ENCODE results near the gene RNF31. TPM values are rescaled to one million over a fixed set of nuclear protein-coding genes. Genes with fewer than 3 reads are reported as not detected.

Gene RNF31
- 88.2 TPM for total RNA-seq (ENCODE audit: unreplicated experiment)
- long read RNA-seq, partial matches to known transcripts = 7 of 8 reads
- long read RNA-seq, other reads (novel, unspliced or antisense) = 0 of 8 reads

DNA sequence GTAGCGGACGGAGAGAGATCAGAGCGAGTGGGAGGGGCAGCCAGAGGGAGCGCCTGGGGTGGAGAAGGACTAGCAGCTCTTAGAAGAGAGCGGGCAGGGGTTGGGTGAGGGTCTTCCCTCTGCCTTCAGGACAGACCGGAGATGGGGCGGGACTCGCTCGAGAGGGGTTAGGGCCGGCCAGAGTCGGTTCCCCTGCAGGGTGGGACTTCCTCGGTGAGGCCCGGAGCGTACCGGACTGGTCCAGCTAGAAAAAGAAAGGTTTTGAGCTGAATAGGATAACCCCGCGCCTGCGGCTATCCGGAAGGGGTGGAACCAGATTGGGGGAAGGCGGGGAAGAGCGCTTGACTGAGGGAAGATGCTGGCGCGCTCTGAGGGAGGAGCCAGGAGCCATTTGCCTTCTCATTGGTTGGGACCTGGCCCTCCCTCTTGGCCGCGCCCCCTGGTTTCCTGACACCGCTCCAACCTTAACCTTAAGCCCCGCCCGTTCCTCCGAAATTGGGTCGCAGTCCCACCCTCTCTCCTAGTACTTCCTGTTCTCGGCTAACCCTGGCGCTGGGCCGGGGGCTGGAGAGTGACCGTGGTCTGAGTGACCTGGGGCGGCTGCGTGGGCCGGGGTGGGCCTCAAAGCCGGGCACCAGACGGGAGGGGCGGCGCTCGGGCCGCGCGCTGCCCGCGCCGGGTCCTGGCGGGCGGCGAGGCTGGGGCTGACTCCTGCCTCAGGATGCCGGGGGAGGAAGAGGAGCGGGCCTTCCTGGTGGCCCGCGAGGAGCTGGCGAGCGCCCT is at the start of gene RNF31:
Gene RNF31 (plus strand): TSS at position 521 of the 783 bp plus-strand sequence. CDS start 201 bp downstream, at position 722.
- peak; percentile 96 for DNase-seq
- peak within 1 kb of the TSS; percentile 82 for H3K27ac Mint-ChIP-seq (ENCODE audit: unreplicated experiment)
- peak within 1 kb of the TSS; percentile 98 for H3K4me3 Mint-ChIP-seq (ENCODE audit: unreplicated experiment)
- TF ChIP-seq, protein P1, sequence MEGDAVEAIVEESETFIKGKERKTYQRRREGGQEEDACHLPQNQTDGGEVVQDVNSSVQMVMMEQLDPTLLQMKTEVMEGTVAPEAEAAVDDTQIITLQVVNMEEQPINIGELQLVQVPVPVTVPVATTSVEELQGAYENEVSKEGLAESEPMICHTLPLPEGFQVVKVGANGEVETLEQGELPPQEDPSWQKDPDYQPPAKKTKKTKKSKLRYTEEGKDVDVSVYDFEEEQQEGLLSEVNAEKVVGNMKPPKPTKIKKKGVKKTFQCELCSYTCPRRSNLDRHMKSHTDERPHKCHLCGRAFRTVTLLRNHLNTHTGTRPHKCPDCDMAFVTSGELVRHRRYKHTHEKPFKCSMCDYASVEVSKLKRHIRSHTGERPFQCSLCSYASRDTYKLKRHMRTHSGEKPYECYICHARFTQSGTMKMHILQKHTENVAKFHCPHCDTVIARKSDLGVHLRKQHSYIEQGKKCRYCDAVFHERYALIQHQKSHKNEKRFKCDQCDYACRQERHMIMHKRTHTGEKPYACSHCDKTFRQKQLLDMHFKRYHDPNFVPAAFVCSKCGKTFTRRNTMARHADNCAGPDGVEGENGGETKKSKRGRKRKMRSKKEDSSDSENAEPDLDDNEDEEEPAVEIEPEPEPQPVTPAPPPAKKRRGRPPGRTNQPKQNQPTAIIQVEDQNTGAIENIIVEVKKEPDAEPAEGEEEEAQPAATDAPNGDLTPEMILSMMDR (IDR thresholded peaks at IDR 0.05; ENCODE audit: partially characterized antibody, unreplicated experiment) = no peak
- H3K9me3 Mint-ChIP-seq (ENCODE audit: unreplicated experiment) = peaks cover 4% of the 10 kb centered on the region
- H3K36me3 Mint-ChIP-seq (ENCODE audit: unreplicated experiment) = no peaks in the 10 kb centered on the region
- peaks cover 4% of the 10 kb centered on the region for H3K27me3 Mint-ChIP-seq (ENCODE audit: unreplicated experiment)
- H3K4me1 Mint-ChIP-seq (ENCODE audit: low read depth, unreplicated experiment) = peaks cover 9% of the 10 kb centered on the region

GRCh38 chr14:24098229-24098926 is 48.9 kb upstream of the RNF31 start:
- TF ChIP-seq, protein P1 (IDR thresholded peaks at IDR 0.05; ENCODE audit: partially characterized antibody, unreplicated experiment) = no peak
- peaks cover 4% of the 10 kb centered on the region for H3K36me3 Mint-ChIP-seq (ENCODE audit: unreplicated experiment)
- H3K27me3 Mint-ChIP-seq (ENCODE audit: unreplicated experiment) = peaks cover 10% of the 10 kb centered on the region
- H3K4me3 Mint-ChIP-seq (ENCODE audit: unreplicated experiment) = no peak overlapping the region
- H3K27ac Mint-ChIP-seq (ENCODE audit: unreplicated experiment) = no peak overlapping the region
- no peak for DNase-seq
- H3K4me1 Mint-ChIP-seq (ENCODE audit: low read depth, unreplicated experiment) = peaks cover 14% of the 10 kb centered on the region
- H3K9me3 Mint-ChIP-seq (ENCODE audit: unreplicated experiment) = peaks cover 10% of the 10 kb centered on the region

DNA sequence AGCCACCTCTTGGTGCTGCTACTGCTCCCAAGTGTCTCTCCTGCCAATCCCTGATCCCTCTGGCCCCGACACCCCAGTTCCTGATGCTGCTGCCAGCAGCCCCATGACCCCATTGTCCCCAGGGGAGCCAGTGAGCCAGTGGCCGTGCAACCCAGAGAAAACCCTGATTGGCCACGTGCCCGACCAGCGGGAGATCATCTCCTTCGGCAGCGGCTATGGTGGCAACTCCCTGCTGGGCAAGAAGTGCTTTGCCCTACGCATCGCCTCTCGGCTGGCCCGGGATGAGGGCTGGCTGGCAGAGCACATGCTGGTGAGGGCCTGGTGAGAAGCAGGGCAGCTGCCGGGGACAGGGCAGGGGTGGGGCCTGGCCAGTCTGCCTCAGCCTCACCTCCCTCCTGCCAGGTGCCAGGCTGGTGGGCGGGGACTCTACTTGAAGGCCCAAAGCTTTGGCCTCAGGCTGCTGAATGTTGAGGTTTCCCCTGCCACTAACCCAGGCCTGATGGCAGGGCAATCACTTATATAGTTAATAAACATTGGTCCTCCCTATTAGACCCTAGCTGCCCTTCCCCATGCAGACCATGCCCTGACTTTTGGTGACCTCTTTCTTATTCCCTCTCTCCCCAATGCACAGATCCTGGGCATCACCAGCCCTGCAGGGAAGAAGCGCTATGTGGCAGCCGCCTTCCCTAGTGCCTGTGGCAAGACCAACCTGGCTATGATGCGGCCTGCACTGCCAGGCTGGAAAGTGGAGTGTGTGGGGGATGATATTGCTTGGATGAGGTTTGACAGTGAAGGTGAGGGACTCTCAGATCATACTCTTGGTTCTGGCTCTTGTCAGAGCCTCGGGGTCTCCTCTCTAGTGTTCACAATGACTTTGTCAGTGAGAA is 48.1 kb upstream of the RNF31 start:
- H3K27me3 Mint-ChIP-seq (ENCODE audit: unreplicated experiment) = peaks cover 7% of the 10 kb centered on the region
- H3K4me3 Mint-ChIP-seq (ENCODE audit: unreplicated experiment) = no peak overlapping the region
- peaks cover 11% of the 10 kb centered on the region for H3K4me1 Mint-ChIP-seq (ENCODE audit: low read depth, unreplicated experiment)
- H3K36me3 Mint-ChIP-seq (ENCODE audit: unreplicated experiment) = peaks cover 7% of the 10 kb centered on the region
- peaks cover 10% of the 10 kb centered on the region for H3K9me3 Mint-ChIP-seq (ENCODE audit: unreplicated experiment)
- TF ChIP-seq, protein P1 (IDR thresholded peaks at IDR 0.05; ENCODE audit: partially characterized antibody, unreplicated experiment) = no peak
- H3K27ac Mint-ChIP-seq (ENCODE audit: unreplicated experiment) = peak overlapping the region; percentile 55
- DNase-seq = no peak

GRCh38 chr14:24100197-24100981 is 46.9 kb upstream of the RNF31 start:
- H3K27me3 Mint-ChIP-seq (ENCODE audit: unreplicated experiment) = peaks cover 4% of the 10 kb centered on the region
- H3K9me3 Mint-ChIP-seq (ENCODE audit: unreplicated experiment) = peaks cover 5% of the 10 kb centered on the region
- TF ChIP-seq, protein P1 (IDR thresholded peaks at IDR 0.05; ENCODE audit: partially characterized antibody, unreplicated experiment) = no peak
- peaks cover 9% of the 10 kb centered on the region for H3K4me1 Mint-ChIP-seq (ENCODE audit: low read depth, unreplicated experiment)
- no peak overlapping the region for H3K27ac Mint-ChIP-seq (ENCODE audit: unreplicated experiment)
- H3K36me3 Mint-ChIP-seq (ENCODE audit: unreplicated experiment) = peaks cover 16% of the 10 kb centered on the region
- no peak for DNase-seq
- peak overlapping the region; percentile 20 for H3K4me3 Mint-ChIP-seq (ENCODE audit: unreplicated experiment)

Data from glutamatergic neuron (in vitro differentiated cells).